Activated CD8-positive, alpha-beta memory T cell treated with anti-CD3 and anti-CD28 coated beads, Interleukin-2, amount 50 U/mL, for 48 hours (primary cell): ENCODE data around the gene BTG2.

Experiments
- DNase-seq: peaks from one replicate; pipeline ENCODE4 v3.0.0-alpha.2; 2020

Gene BTG2

GRCh38 chr1:203276916-203277545, 28.3 kb upstream of the BTG2 start:
- peak; percentile 64 for DNase-seq

- DNase-seq, result peak; percentile 68
Observed at GRCh38 chr1:203278082-203278884, 27.0 kb upstream of the BTG2 start.

DNA sequence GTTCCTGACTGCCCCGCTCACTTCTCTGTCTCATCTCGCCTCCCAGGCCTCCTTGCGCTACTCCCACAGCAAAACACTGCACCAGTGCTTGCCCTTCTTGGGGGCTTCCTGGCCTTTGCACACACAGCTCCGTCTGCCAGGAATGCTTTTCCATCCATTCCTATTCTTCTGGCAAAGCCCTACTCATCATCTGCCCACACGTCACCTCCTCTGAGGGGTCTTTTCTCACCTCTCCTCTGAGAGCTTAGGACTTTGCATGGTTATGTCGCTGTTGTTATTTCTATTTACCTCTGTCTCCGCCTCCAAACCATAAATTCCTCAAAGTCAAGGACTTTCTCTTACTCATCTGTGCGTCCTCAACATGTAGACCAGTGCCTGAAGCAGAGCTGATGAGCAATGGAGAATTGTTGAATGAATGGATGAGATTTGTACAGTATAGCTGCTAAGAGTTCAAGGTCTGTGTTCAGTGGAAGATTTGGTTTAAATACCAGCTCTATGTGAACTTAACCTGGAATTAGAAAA, 26.4 kb upstream of the BTG2 start:
- DNase-seq, result peak; percentile 53

DNA sequence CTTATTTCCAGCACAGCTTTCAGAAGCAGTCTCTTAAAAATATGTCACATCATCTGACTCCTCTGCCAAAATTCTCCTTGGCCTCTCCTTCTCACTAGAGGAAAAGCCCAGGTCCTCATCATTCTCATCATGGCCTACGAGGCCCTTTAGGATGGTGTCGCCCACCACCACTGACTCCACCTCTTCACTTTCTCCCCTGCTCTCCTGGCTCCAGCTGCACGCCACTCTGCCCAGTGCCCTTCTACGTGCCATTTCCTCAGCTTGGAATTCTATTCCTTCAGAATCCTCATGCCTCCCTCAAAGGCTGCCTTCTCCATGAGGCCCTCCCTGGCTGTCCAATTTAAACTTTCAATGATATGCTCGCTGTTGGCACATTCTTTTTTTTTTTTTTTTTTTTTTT, 25.3 kb upstream of the BTG2 start:
- no peak for DNase-seq

- DNase-seq, result no peak
Observed at GRCh38 chr1:203281033-203281432, 24.3 kb upstream of the BTG2 start.

GRCh38 chr1:203281851-203282661, 23.3 kb upstream of the BTG2 start:
- no peak for DNase-seq

DNA sequence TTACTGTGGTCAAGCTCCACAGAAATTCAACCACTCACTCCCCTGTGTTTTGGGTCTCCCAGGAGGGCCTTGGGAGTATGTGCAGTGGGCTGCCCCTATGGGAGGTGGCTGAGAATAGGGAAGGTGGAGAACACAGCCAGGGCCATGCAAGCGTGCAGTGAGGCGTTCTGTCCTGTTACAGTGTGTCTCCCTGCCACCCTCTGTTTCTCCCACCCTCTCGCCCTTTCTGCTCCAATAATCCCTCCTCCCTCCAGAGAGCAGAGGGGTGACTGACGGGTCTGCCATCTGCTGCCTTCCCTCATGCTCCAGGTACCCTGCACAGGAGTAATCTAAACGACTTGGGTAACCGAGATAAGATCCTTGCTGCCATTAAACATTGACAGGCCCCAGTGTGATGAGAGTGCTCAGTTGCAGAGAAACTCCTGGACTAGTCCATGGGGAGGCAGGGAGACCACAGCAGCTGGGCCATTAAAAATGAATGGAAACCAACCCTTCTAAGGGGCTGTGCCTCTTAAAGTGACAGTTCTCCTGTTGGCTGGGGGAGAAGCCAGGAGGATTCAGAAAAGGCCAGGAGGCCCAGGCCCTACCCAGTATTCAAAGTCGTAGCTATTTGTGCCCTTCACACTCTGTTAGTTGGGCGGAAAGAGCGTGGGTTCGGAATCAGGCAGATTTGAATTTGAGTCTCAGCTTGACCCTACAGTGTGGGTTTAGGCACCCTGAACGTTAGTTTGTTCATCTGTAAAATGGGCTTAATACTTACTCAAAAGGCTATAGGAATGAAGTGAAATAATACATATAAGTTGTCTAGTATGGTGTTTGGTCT, 22.4 kb upstream of the BTG2 start:
- DNase-seq, result peak; percentile 52

- DNase-seq, result no peak
Observed at GRCh38 chr1:203283597-203283996, 21.7 kb upstream of the BTG2 start.

GRCh38 chr1:203284411-203285123, 20.8 kb upstream of the BTG2 start:
- peak; percentile 22 for DNase-seq

GRCh38 chr1:203286161-203286984, 18.9 kb upstream of the BTG2 start:
- DNase-seq, result no peak

GRCh38 chr1:203287109-203287893, 18.0 kb upstream of the BTG2 start:
- no peak for DNase-seq

DNA sequence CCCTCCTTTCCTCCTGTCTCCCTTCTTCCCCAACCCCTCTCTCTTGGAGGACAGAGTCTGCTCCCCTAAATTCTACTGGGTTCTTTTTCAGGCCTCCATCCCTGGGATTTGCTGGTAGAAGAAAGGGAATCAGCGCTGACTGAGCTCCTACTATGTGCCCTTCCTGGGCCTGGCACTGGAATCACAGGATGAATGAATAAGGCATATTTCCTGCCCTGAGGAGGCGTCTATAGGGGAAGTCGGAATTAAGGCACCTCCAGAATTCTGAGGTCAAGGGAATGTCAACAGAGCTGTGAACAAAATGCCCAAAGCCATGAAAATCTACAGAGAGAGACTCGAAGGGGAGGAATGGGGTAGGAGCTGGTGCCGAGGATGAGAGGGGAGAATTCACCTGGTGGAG, 17.4 kb upstream of the BTG2 start:
- no peak for DNase-seq

DNA sequence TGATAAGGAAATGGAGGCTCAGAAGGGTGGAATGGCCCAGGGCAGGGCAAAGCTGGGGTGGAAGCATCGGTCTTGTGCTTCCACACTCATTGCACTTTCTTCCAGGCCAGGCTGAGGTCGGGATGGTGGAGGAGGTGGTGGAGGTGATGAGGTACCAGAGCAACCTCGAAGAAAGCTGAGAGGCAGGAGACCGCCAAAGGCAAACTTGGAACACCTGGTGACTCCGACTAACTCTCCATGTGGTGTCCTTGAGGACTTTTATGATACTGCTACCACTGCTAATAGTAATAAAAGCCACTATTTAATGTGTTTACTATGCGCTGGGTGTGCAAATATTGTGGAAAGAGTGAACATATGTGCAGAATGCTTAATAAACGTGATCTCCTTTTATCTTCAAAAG, 16.9 kb upstream of the BTG2 start:
- DNase-seq, result no peak

- DNase-seq, result peak; percentile 89
Observed at GRCh38 chr1:203289281-203289981, 15.9 kb upstream of the BTG2 start.

DNA sequence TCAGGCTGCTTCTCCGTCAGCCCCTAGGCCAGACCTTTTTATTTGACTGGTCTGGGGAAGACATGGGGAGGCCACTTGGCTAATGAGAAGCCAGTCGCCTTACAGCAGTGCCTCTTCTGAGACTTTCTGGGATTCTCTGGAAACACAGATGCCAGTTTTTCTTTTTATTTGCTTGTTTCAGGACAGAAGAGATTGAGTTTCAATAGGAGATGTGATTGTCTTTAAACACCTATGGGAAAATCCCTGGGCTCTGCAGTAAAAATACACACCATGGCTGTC, 15.4 kb upstream of the BTG2 start:
- no peak for DNase-seq

DNA sequence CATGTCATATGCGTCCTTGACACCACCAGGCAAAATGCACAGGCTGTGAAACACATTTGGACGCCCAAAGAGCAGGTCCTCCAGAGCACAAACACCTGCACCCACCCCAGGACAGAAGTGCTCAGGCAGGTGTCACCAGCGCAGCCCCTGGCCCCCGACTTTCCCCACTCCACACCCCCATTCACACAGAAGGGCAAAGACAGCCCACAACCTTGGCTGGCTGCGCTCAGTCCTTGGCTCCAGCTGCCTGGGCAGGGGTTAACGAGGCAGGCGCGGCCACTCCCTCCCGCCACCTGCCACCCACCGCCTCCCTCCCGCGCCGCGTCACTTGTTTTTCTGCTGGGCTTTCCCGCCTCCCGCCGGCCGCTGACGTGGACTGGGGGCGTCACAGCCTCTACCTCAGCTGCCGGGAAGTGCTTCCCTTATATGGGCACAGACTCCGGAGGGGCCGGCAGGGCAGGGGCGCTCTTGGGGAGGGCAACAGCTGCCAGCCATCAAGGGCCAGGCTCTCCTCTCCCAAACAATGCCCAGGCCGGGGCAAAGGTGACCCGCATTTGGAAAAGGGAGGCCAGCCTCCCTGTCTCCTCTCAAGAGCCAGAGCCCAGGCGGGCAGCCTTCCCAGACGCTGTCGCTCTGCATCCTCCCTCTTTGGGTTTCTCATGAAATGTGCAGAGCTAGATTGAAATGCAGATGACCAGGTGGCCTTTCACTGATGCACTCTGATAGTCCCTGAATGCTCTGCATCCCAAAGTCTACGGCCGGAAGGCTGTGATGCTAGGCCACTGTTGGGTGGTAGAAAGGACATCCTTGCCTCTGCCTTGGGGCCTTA, 14.8 kb upstream of the BTG2 start:
- peak; percentile 98 for DNase-seq

- no peak for DNase-seq
Observed at GRCh38 chr1:203291201-203292096, 13.9 kb upstream of the BTG2 start.

DNA sequence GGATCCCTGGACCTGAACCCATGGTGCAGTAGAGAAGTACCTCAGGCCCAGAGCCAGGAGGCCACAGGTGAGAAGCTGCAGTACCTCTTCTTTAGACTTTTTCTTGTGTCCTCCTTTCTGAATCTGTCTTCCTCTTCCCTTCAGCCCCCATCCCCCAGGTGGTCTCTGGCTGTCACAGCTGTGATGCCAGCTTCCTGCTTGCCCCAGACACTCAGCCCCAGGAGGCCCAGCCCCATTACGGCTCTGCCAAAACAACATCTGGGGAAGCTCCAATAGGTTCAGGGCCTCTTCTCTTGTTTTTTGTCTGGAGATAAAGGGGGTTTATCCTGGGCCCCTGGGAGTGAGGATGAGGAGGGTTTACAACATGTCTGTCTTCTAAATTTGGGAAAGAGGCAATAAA, 9.5 kb upstream of the BTG2 start:
- no peak for DNase-seq
